Measurements from ENCODE around the gene CCDC192.
"Not testable (repeated sequence)": the region's sequence is repeated elsewhere in the genome, so short reads cannot be mapped to it uniquely, and the experiment has no call there.

Gene CCDC192

GRCh38 chr5:127702926-127703561, at the start of gene CCDC192:
Gene CCDC192 (plus strand): TSS chr5:127703391. CDS start chr5:127703446, 55 bp downstream.
- no peak for DNase-seq

- DNase-seq, result no peak
Measured at GRCh38 chr5:127656825-127657224, 46.4 kb upstream of the CCDC192 start.

- no peak for DNase-seq
Measured at GRCh38 chr5:127660047-127660733, 43.0 kb upstream of the CCDC192 start.

- DNase-seq, result no peak
Measured at GRCh38 chr5:127664093-127664492, 39.1 kb upstream of the CCDC192 start.

GRCh38 chr5:127665641-127666040, 37.5 kb upstream of the CCDC192 start:
- DNase-seq, result no peak

GRCh38 chr5:127666043-127666716, 37.0 kb upstream of the CCDC192 start:
- no peak for DNase-seq

- DNase-seq, result no peak
Measured at GRCh38 chr5:127667926-127668325, 35.3 kb upstream of the CCDC192 start.

- no peak for DNase-seq
Measured at GRCh38 chr5:127671218-127671617, 32.0 kb upstream of the CCDC192 start.

- DNase-seq, result no peak
Measured at GRCh38 chr5:127673117-127673800, 29.9 kb upstream of the CCDC192 start.

- DNase-seq, result not testable (repeated sequence)
Measured at GRCh38 chr5:127676951-127677350, 26.2 kb upstream of the CCDC192 start.

GRCh38 chr5:127679691-127680330, 23.4 kb upstream of the CCDC192 start:
- DNase-seq, result not testable (repeated sequence)

GRCh38 chr5:127680595-127680994, 22.6 kb upstream of the CCDC192 start:
- no peak for DNase-seq

- DNase-seq, result no peak
Measured at GRCh38 chr5:127683008-127683407, 20.2 kb upstream of the CCDC192 start.

GRCh38 chr5:127684726-127685467, 18.3 kb upstream of the CCDC192 start:
- DNase-seq, result no peak

- no peak for DNase-seq
Measured at GRCh38 chr5:127685662-127686061, 17.5 kb upstream of the CCDC192 start.

- DNase-seq, result no peak
Measured at GRCh38 chr5:127686424-127686823, 16.8 kb upstream of the CCDC192 start.

GRCh38 chr5:127694518-127695171, 8.5 kb upstream of the CCDC192 start:
- no peak for DNase-seq

GRCh38 chr5:127695346-127695745, 7.8 kb upstream of the CCDC192 start:
- no peak for DNase-seq

GRCh38 chr5:127696683-127697082, 6.5 kb upstream of the CCDC192 start:
- DNase-seq, result no peak

- no peak for DNase-seq
Measured at GRCh38 chr5:127697894-127698600, 5.1 kb upstream of the CCDC192 start.

GRCh38 chr5:127699416-127699815, 3.8 kb upstream of the CCDC192 start:
- no peak for DNase-seq

Data from stimulated activated CD4-positive, alpha-beta T cell treated with anti-CD3 and anti-CD28 coated beads, Interleukin-1b, Interleukin-23, amount 100 ng/mL, for 48 hours (primary cell).